ENCODE results near the gene STK31. TPM values are rescaled to one million over a fixed set of nuclear protein-coding genes. Genes with fewer than 3 reads are reported as not detected.

The STK31 gene
- total and polyA plus RNA-seq, 4 donors: 0.03 to 0.59 (median 0.18) TPM

DNA sequence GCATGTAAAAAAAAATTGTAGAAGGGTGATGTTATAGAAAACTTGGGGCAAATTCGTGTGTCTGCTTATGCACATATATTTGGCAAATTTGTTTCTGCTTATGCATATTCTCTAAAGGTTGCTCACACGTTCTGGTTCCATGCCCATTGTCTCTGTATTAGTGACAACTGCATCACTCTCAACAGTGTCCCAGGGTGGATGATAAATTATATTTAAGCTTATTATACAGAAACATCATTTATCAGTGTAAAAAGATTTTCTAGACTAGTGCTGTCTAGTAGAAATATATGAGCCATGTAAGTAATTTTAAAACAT lies 4.1 kb downstream of the STK31 start:
- Histone ChIP-seq H3K4me1 (ENCODE audit: control insufficient read depth in 4 of 4, insufficient read depth in 4 of 4, low read length in 3 of 4) (no peaks in the 10 kb centered on the region), H3K9me3 (ENCODE audit: control insufficient read depth in 4 of 4, low read length in 3 of 4) (no peaks in the 10 kb centered on the region), H3K36me3 (ENCODE audit: control insufficient read depth in 4 of 4, insufficient read depth in 3 of 4, low read depth in 1 of 4, low read length in 3 of 4) (no peaks in the 10 kb centered on the region), H3K27ac (ENCODE audit: low read depth in 1 of 2, low read length in 2 of 2) (no peak overlapping the region), H3K4me3 (ENCODE audit: low read depth in 1 of 3, low read length in 3 of 3) (no peak overlapping the region), H3K9ac (ENCODE audit: low read depth in 1 of 2, low read length in 2 of 2) (no peak overlapping the region), H3K27me3 (ENCODE audit: control insufficient read depth in 4 of 4, insufficient read depth in 4 of 4, low read length in 3 of 4) (no peaks in the 10 kb centered on the region)
- DNase-seq (ENCODE audit: low spot score): no peak
- 68% methylated on average over 2 of the region's 2 CpGs for WGBS
- no peak for TF ChIP-seq SP1 (IDR thresholded peaks at IDR 0.05)
- TF ChIP-seq, protein P1, sequence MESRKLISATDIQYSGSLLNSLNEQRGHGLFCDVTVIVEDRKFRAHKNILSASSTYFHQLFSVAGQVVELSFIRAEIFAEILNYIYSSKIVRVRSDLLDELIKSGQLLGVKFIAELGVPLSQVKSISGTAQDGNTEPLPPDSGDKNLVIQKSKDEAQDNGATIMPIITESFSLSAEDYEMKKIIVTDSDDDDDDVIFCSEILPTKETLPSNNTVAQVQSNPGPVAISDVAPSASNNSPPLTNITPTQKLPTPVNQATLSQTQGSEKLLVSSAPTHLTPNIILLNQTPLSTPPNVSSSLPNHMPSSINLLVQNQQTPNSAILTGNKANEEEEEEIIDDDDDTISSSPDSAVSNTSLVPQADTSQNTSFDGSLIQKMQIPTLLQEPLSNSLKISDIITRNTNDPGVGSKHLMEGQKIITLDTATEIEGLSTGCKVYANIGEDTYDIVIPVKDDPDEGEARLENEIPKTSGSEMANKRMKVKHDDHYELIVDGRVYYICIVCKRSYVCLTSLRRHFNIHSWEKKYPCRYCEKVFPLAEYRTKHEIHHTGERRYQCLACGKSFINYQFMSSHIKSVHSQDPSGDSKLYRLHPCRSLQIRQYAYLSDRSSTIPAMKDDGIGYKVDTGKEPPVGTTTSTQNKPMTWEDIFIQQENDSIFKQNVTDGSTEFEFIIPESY (IDR thresholded peaks at IDR 0.05): no peak
- TF ChIP-seq, protein P2, sequence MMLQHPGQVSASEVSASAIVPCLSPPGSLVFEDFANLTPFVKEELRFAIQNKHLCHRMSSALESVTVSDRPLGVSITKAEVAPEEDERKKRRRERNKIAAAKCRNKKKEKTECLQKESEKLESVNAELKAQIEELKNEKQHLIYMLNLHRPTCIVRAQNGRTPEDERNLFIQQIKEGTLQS (IDR thresholded peaks at IDR 0.05): no peak
- no peak for TF ChIP-seq TAF1 (conservative IDR thresholded peaks at IDR 0.05)
- TF ChIP-seq, protein P3, sequence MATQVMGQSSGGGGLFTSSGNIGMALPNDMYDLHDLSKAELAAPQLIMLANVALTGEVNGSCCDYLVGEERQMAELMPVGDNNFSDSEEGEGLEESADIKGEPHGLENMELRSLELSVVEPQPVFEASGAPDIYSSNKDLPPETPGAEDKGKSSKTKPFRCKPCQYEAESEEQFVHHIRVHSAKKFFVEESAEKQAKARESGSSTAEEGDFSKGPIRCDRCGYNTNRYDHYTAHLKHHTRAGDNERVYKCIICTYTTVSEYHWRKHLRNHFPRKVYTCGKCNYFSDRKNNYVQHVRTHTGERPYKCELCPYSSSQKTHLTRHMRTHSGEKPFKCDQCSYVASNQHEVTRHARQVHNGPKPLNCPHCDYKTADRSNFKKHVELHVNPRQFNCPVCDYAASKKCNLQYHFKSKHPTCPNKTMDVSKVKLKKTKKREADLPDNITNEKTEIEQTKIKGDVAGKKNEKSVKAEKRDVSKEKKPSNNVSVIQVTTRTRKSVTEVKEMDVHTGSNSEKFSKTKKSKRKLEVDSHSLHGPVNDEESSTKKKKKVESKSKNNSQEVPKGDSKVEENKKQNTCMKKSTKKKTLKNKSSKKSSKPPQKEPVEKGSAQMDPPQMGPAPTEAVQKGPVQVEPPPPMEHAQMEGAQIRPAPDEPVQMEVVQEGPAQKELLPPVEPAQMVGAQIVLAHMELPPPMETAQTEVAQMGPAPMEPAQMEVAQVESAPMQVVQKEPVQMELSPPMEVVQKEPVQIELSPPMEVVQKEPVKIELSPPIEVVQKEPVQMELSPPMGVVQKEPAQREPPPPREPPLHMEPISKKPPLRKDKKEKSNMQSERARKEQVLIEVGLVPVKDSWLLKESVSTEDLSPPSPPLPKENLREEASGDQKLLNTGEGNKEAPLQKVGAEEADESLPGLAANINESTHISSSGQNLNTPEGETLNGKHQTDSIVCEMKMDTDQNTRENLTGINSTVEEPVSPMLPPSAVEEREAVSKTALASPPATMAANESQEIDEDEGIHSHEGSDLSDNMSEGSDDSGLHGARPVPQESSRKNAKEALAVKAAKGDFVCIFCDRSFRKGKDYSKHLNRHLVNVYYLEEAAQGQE (IDR thresholded peaks at IDR 0.05): no peak
- TF ChIP-seq GABPA (IDR thresholded peaks at IDR 0.05 in 1 of 2, conservative IDR thresholded peaks at IDR 0.05 in 1 of 2): no peak

DNA sequence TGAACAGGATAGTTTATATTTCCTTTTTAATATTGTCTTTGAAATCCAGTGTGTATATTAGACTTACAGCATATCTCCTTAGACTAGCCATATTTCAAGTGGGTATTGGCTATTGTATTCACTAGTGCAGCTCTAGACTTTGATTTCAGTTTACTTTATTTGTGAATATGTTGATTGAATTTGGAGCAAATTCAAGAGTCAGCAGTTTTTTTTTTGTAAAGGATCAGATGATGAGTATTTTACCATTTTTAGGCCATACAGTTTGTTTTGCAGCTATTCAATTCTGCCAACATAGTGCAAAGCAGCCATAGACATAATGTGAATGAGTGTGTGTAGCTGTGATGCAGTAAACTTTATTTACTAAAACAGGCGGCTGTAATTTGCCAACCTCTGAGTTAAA lies 4.6 kb downstream of the STK31 start:
- DNase-seq (ENCODE audit: low spot score): no peak
- no peak overlapping the region for H3K27ac ChIP-seq (ENCODE audit: low read depth in 1 of 2, low read length in 2 of 2)
- no peak overlapping the region for H3K4me3 ChIP-seq (ENCODE audit: low read depth in 1 of 3, low read length in 3 of 3)
- WGBS: 94% methylated on average over 1 of the region's 1 CpG
- no peaks in the 10 kb centered on the region for H3K4me1 ChIP-seq (ENCODE audit: control insufficient read depth in 4 of 4, insufficient read depth in 4 of 4, low read length in 3 of 4)
- H3K27me3 ChIP-seq (ENCODE audit: control insufficient read depth in 4 of 4, insufficient read depth in 4 of 4, low read length in 3 of 4): no peaks in the 10 kb centered on the region
- no peak overlapping the region for H3K9ac ChIP-seq (ENCODE audit: low read depth in 1 of 2, low read length in 2 of 2)
- H3K36me3 ChIP-seq (ENCODE audit: control insufficient read depth in 4 of 4, insufficient read depth in 3 of 4, low read depth in 1 of 4, low read length in 3 of 4): no peaks in the 10 kb centered on the region
- TF ChIP-seq GABPA (IDR thresholded peaks at IDR 0.05 in 1 of 2, conservative IDR thresholded peaks at IDR 0.05 in 1 of 2) (no peak), TAF1 (conservative IDR thresholded peaks at IDR 0.05) (no peak), FOXA2 (IDR thresholded peaks at IDR 0.05) (no peak), EGR1 (IDR thresholded peaks at IDR 0.05; ENCODE audit: low read depth in 2 of 2) (no peak), SP1 (IDR thresholded peaks at IDR 0.05) (no peak), NR2F2 (IDR thresholded peaks at IDR 0.05) (no peak), JUND (IDR thresholded peaks at IDR 0.05) (no peak), HNF4G (IDR thresholded peaks at IDR 0.05) (no peak), YY1 (IDR thresholded peaks at IDR 0.05) (no peak), FOXA1 (IDR thresholded peaks at IDR 0.05) (no peak), RXRA (IDR thresholded peaks at IDR 0.05) (no peak), HNF4A (conservative IDR thresholded peaks at IDR 0.05) (no peak), RAD21 (IDR thresholded peaks at IDR 0.05) (no peak)
- TF ChIP-seq, protein P3 (IDR thresholded peaks at IDR 0.05): no peak
- TF ChIP-seq, protein P1 (IDR thresholded peaks at IDR 0.05): no peak
- TF ChIP-seq, protein P2 (IDR thresholded peaks at IDR 0.05): no peak
- TF ChIP-seq, protein P4, sequence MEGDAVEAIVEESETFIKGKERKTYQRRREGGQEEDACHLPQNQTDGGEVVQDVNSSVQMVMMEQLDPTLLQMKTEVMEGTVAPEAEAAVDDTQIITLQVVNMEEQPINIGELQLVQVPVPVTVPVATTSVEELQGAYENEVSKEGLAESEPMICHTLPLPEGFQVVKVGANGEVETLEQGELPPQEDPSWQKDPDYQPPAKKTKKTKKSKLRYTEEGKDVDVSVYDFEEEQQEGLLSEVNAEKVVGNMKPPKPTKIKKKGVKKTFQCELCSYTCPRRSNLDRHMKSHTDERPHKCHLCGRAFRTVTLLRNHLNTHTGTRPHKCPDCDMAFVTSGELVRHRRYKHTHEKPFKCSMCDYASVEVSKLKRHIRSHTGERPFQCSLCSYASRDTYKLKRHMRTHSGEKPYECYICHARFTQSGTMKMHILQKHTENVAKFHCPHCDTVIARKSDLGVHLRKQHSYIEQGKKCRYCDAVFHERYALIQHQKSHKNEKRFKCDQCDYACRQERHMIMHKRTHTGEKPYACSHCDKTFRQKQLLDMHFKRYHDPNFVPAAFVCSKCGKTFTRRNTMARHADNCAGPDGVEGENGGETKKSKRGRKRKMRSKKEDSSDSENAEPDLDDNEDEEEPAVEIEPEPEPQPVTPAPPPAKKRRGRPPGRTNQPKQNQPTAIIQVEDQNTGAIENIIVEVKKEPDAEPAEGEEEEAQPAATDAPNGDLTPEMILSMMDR (IDR thresholded peaks at IDR 0.05; ENCODE audit: low read depth, low read length, missing input control): no peak
- TF ChIP-seq, protein P5, sequence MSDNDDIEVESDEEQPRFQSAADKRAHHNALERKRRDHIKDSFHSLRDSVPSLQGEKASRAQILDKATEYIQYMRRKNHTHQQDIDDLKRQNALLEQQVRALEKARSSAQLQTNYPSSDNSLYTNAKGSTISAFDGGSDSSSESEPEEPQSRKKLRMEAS (IDR thresholded peaks at IDR 0.05): no peak
- H3K9me3 ChIP-seq (ENCODE audit: control insufficient read depth in 4 of 4, low read length in 3 of 4): no peaks in the 10 kb centered on the region
